H1 (cell line): Measurements from ENCODE around the gene PHTF1. TPM values are rescaled to one million over a fixed set of nuclear protein-coding genes. Genes with fewer than 3 reads are reported as not detected.

Experiments
- KDM4A ChIP-seq: IDR thresholded peaks from one replicate; pipeline ENCODE4 v1.7.1; 2012; ENCODE audit warnings: low read depth, mild to moderate bottlenecking, moderate library complexity, low read length, inconsistent platforms; ENCODE audit not compliant: severe bottlenecking
- NANOG ChIP-seq: IDR thresholded peaks from 2 replicates; pipeline ENCODE4 v1.6.1; 2011; ENCODE audit warnings: low read length, low read depth, mild to moderate bottlenecking, inconsistent platforms; ENCODE audit not compliant: insufficient read depth, poor library complexity, severe bottlenecking
- polyA plus RNA-seq, 7 experiments: library from polyadenylated mRNA; depleted of rRNA in 3 of 7; stranded (reverse) in 5 of 7; unstranded in 2 of 7; fragments of >200 nt in 5 of 7; fragments of 200-250 nt in 2 of 7; gene quantifications; 1 replicate in 5 of 7; 2 replicates in 1 of 7; 4 replicates in 1 of 7; pipeline versions ENCODE4 v1.2.1 to v1.2.3, GENCODE V29; 2011 to 2013; ENCODE audit warnings: missing spikeins in 2 of 7, mixed read lengths in 2 of 7
- total RNA-seq: library from RNA; stranded (reverse); fragmentation: NEBNext Ultra II Directional; extraction: Animal tissue kit (Norgen Biotek cat#: 25700); gene quantifications from 2 replicates; pipeline ENCODE4 v1.2.1, GENCODE V29; 2021
- TF ChIP-seq, protein P1 (sequence below): IDR thresholded peaks from 2 replicates; pipeline ENCODE4 v1.6.1; 2011; ENCODE audit warnings: low read depth, mild to moderate bottlenecking, low read length; ENCODE audit not compliant: insufficient read depth
- TF ChIP-seq, protein P2 (sequence below), 3 experiments: IDR thresholded peaks; 1 replicate in 2 of 3; 2 replicates in 1 of 3; pipeline versions ENCODE4 v1.5.1 to v1.6.1; 2011; ENCODE audit warnings: low read length in 3 of 3, mild to moderate bottlenecking in 3 of 3, inconsistent platforms in 2 of 3, low read depth in 1 of 3, moderate library complexity in 1 of 3; ENCODE audit not compliant: insufficient read depth in 1 of 3; ENCODE audit errors: control extremely low read depth in 1 of 3

Gene PHTF1
- total and polyA plus RNA-seq, 2 of the 8 experiments (the other 6 are each of a cell fraction or from before 2014, with no cell fraction given): 9.1 to 26.9 TPM

GRCh38 chr1:113763661-113764060 is 4.4 kb upstream of the PHTF1 start (continued):
- TF ChIP-seq, protein P1, sequence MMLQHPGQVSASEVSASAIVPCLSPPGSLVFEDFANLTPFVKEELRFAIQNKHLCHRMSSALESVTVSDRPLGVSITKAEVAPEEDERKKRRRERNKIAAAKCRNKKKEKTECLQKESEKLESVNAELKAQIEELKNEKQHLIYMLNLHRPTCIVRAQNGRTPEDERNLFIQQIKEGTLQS: no peak
- TF ChIP-seq NANOG (no peak), KDM4A (no peak)
- TF ChIP-seq, protein P2, sequence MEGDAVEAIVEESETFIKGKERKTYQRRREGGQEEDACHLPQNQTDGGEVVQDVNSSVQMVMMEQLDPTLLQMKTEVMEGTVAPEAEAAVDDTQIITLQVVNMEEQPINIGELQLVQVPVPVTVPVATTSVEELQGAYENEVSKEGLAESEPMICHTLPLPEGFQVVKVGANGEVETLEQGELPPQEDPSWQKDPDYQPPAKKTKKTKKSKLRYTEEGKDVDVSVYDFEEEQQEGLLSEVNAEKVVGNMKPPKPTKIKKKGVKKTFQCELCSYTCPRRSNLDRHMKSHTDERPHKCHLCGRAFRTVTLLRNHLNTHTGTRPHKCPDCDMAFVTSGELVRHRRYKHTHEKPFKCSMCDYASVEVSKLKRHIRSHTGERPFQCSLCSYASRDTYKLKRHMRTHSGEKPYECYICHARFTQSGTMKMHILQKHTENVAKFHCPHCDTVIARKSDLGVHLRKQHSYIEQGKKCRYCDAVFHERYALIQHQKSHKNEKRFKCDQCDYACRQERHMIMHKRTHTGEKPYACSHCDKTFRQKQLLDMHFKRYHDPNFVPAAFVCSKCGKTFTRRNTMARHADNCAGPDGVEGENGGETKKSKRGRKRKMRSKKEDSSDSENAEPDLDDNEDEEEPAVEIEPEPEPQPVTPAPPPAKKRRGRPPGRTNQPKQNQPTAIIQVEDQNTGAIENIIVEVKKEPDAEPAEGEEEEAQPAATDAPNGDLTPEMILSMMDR (IDR thresholded peaks at IDR 0.05; ENCODE audit: control extremely low read depth in 1 of 3, insufficient read depth in 1 of 3, low read depth in 1 of 3, low read length in 3 of 3): no peak
